ENCODE measurements around the gene LINS1.

The LINS1 gene

GRCh38 chr15:100602064-100602822, at the start of gene LINS1, which contains the start of gene ASB7:
Gene LINS1, minus strand, starts transcription at chr15:100602184. Its CDS starts 21,342 bp downstream, at chr15:100580842.
Gene ASB7, plus strand, starts transcription at chr15:100602589. Its CDS starts 9,628 bp downstream, at chr15:100612217.
- DNase-seq: peak; percentile 100

- no peak for DNase-seq
Observed at GRCh38 chr15:100651253-100651652, 49.3 kb upstream of the LINS1 start.

- DNase-seq: no peak
Observed at GRCh38 chr15:100650685-100651084, 48.7 kb upstream of the LINS1 start.

GRCh38 chr15:100648951-100649350, 47.0 kb upstream of the LINS1 start:
- no peak for DNase-seq

GRCh38 chr15:100645671-100646070, 43.7 kb upstream of the LINS1 start:
- no peak for DNase-seq

- no peak for DNase-seq
Observed at GRCh38 chr15:100642950-100643338, 41.0 kb upstream of the LINS1 start.

GRCh38 chr15:100642213-100642949, 40.4 kb upstream of the LINS1 start:
- DNase-seq: no peak

GRCh38 chr15:100638177-100638730, 36.3 kb upstream of the LINS1 start:
- no peak for DNase-seq

- no peak for DNase-seq
Observed at GRCh38 chr15:100635406-100636071, 33.6 kb upstream of the LINS1 start.

- DNase-seq: no peak
Observed at GRCh38 chr15:100633763-100634075, 31.7 kb upstream of the LINS1 start.

GRCh38 chr15:100631831-100632230, 29.8 kb upstream of the LINS1 start:
- no peak for DNase-seq

GRCh38 chr15:100628746-100629145, 26.8 kb upstream of the LINS1 start:
- DNase-seq: no peak

- DNase-seq: peak; percentile 69 to 78
Observed at GRCh38 chr15:100627789-100628395, 25.9 kb upstream of the LINS1 start.

GRCh38 chr15:100623301-100623700, 21.3 kb upstream of the LINS1 start:
- DNase-seq: no peak

- no peak for DNase-seq
Observed at GRCh38 chr15:100616700-100617099, 14.7 kb upstream of the LINS1 start.

GRCh38 chr15:100615801-100616200, 13.8 kb upstream of the LINS1 start:
- no peak for DNase-seq

GRCh38 chr15:100614918-100615317, 12.9 kb upstream of the LINS1 start:
- DNase-seq: no peak

GRCh38 chr15:100614336-100614735, 12.4 kb upstream of the LINS1 start:
- no peak for DNase-seq

- DNase-seq: no peak
Observed at GRCh38 chr15:100613208-100613607, 11.2 kb upstream of the LINS1 start.

GRCh38 chr15:100612539-100612938, 10.6 kb upstream of the LINS1 start:
- no peak for DNase-seq

GRCh38 chr15:100602823-100603393, 924 bp upstream of the LINS1 start:
- DNase-seq: peak; percentile 44 to 66

- DNase-seq: no peak
Observed at GRCh38 chr15:100601617-100602063, 344 bp downstream of the LINS1 start.

GRCh38 chr15:100601163-100601562, 821 bp downstream of the LINS1 start:
- DNase-seq: peak; percentile 55 to 75
